Neural progenitor cell (in vitro differentiated cells): ENCODE data around the gene ATXN1. TPM values are rescaled to one million over a fixed set of nuclear protein-coding genes. Genes with fewer than 3 reads are reported as not detected.

ENCODE experiments used
- DNase-seq: peaks from one replicate; pipeline ENCODE4 v3.0.0-alpha.2; 2016; ENCODE audit warnings: low spot score
- H2AFZ ChIP-seq: fragments of 200-600 bp; sonication (generic); replicated peaks from 2 replicates; pipeline ENCODE4 v1.6.1; 2016; ENCODE audit warnings: antibody characterized with exemption
- H3F3A ChIP-seq: fragments of 200-600 bp; sonication (generic); 2 replicates; pipeline ENCODE4 v1.6.1; 2016; ENCODE audit warnings: antibody characterized with exemption, low read depth
- H3K27ac ChIP-seq: fragments of 200-600 bp; sonication (generic); 2 replicates; pipeline ENCODE4 v1.5.1; 2016; ENCODE audit warnings: mild to moderate bottlenecking
- H3K27me3 ChIP-seq: fragments of 200-600 bp; sonication (generic); 2 replicates; pipeline ENCODE4 v1.6.1; 2016; ENCODE audit warnings: mild to moderate bottlenecking, moderate library complexity
- H3K36me3 ChIP-seq: fragments of 200-600 bp; sonication (generic); 2 replicates; pipeline ENCODE4 v1.5.1; 2016
- H3K4me1 ChIP-seq: fragments of 200-600 bp; sonication (generic); 2 replicates; pipeline ENCODE4 v1.6.1; 2016; ENCODE audit warnings: mixed run types
- H3K4me2 ChIP-seq: fragments of 200-600 bp; sonication (generic); 2 replicates; pipeline ENCODE4 v1.6.1; 2016
- H3K4me3 ChIP-seq: fragments of 200-600 bp; sonication (generic); 2 replicates; pipeline ENCODE4 v1.5.1; 2016
- H3K79me2 ChIP-seq: fragments of 200-600 bp; sonication (generic); 2 replicates; pipeline ENCODE4 v1.6.1; 2016; ENCODE audit warnings: low read depth
- H3K9ac ChIP-seq: fragments of 200-600 bp; sonication (generic); 2 replicates; pipeline ENCODE4 v1.6.1; 2016
- H3K9me3 ChIP-seq: fragments of 200-600 bp; sonication (generic); 2 replicates; pipeline ENCODE4 v1.5.1; 2016; ENCODE audit warnings: low read depth
- H4K20me1 ChIP-seq: fragments of 200-600 bp; sonication (generic); 2 replicates; pipeline ENCODE4 v1.6.1; 2016; ENCODE audit warnings: low read depth
- H3K27ac Mint-ChIP-seq: 3 replicates; pipeline ENCODE4 v1.8.0; 2021; ENCODE audit warnings: mixed read lengths
- H3K27me3 Mint-ChIP-seq: 2 replicates; pipeline ENCODE4 v1.8.0; 2022; ENCODE audit warnings: low read depth, mild to moderate bottlenecking, inconsistent platforms, moderate library complexity, mixed read lengths; ENCODE audit not compliant: insufficient read depth
- H3K36me3 Mint-ChIP-seq: 3 replicates; pipeline ENCODE4 v1.8.0; 2021; ENCODE audit warnings: mixed read lengths
- H3K4me1 Mint-ChIP-seq: 3 replicates; pipeline ENCODE4 v1.8.0; 2021; ENCODE audit warnings: mixed read lengths
- H3K4me3 Mint-ChIP-seq: 3 replicates; pipeline ENCODE4 v1.8.0; 2021; ENCODE audit warnings: mild to moderate bottlenecking, moderate library complexity, mixed read lengths
- H3K9me3 Mint-ChIP-seq: 3 replicates; pipeline ENCODE4 v1.8.0; 2020; ENCODE audit warnings: mixed read lengths
- EZH2 ChIP-seq: fragments of 200-600 bp; sonication (generic); IDR thresholded peaks from 2 replicates; pipeline ENCODE4 v1.6.1; 2017; ENCODE audit warnings: antibody characterized with exemption, mild to moderate bottlenecking, moderate library complexity
- EZH2phosphoT487 ChIP-seq: fragments of 200-600 bp; sonication (generic); IDR thresholded peaks from 2 replicates; pipeline ENCODE4 v1.6.1; 2017; ENCODE audit warnings: antibody characterized with exemption
- total RNA-seq: library from RNA; depleted of rRNA; stranded (reverse); fragments of >200 nt; gene quantifications from 2 replicates; pipeline ENCODE4 v1.2.3, GENCODE V29; 2015; ENCODE audit warnings: low replicate concordance
- TF ChIP-seq, protein P1 (sequence below): fragments of 200-600 bp; sonication (generic); IDR thresholded peaks from 2 replicates; pipeline ENCODE4 v1.5.1; 2017; ENCODE audit warnings: antibody characterized with exemption, mild to moderate bottlenecking

ATXN1 gene
- total RNA-seq, 1 donor from 2014 or later: 3.6 TPM

DNA sequence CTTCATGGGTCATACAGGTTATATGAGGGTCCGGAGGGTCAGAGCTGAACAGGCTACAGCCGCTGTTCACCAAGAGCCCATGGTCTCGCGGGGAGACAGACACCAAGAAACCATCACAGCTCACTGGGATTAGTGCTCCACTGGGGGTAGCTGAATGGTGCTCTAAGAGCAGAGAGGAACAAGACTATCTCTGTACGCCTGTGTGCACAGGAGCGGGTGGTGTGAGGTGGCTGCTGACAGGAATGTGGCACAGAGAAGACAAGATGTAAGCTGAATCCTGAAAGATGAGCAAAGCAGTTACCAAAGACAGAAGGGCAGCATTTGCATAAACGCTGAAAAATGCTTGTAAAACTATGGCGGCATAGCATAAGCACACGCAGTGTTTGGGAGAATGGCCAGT lies 383.8 kb downstream of the ATXN1 start:
- H4K20me1 ChIP-seq: no peaks in the 10 kb centered on the region
- H3K27me3 ChIP-seq: no peaks in the 10 kb centered on the region

DNA sequence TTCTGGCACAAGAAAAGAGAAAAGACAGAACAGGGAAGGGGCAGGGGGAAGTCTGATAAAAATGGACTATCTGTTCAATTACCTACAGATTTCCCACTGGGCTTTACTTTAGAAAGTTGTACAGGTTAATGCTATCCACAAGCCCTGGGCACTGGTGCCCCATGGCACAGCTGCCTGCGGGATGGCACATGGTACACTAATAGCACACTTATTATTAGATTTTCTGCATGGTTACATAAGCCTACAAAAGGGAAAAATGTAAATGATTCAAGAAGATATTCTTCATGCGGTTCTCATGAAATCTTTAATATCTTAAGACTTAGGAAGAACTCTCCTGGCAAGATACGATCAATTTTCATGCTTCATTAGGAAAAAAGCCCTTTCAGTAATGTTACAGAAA lies 385.4 kb downstream of the ATXN1 start:
- Histone ChIP-seq H3K27me3 (no peaks in the 10 kb centered on the region), H3K4me3 (no peak overlapping the region), H3F3A (peaks cover 11% of the 10 kb centered on the region), H3K4me1 (peaks cover 21% of the 10 kb centered on the region), H3K4me2 (no peak overlapping the region), H3K9me3 (no peaks in the 10 kb centered on the region), H3K9ac (no peak overlapping the region), H4K20me1 (no peaks in the 10 kb centered on the region), H2AFZ (no peak overlapping the region), H3K27ac (no peak overlapping the region), H3K79me2 (no peaks in the 10 kb centered on the region), H3K36me3 (no peaks in the 10 kb centered on the region)
- no peak for DNase-seq
- peaks cover 24% of the 10 kb centered on the region for H3K4me1 Mint-ChIP-seq
- H3K4me3 Mint-ChIP-seq: no peak overlapping the region
- H3K27me3 Mint-ChIP-seq: no peaks in the 10 kb centered on the region
- H3K9me3 Mint-ChIP-seq: no peaks in the 10 kb centered on the region
- H3K27ac Mint-ChIP-seq: no peak overlapping the region
- H3K36me3 Mint-ChIP-seq: no peaks in the 10 kb centered on the region
- no peak for TF ChIP-seq EZH2phosphoT487
- no peak for TF ChIP-seq EZH2
- TF ChIP-seq, protein P1, sequence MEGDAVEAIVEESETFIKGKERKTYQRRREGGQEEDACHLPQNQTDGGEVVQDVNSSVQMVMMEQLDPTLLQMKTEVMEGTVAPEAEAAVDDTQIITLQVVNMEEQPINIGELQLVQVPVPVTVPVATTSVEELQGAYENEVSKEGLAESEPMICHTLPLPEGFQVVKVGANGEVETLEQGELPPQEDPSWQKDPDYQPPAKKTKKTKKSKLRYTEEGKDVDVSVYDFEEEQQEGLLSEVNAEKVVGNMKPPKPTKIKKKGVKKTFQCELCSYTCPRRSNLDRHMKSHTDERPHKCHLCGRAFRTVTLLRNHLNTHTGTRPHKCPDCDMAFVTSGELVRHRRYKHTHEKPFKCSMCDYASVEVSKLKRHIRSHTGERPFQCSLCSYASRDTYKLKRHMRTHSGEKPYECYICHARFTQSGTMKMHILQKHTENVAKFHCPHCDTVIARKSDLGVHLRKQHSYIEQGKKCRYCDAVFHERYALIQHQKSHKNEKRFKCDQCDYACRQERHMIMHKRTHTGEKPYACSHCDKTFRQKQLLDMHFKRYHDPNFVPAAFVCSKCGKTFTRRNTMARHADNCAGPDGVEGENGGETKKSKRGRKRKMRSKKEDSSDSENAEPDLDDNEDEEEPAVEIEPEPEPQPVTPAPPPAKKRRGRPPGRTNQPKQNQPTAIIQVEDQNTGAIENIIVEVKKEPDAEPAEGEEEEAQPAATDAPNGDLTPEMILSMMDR: no peak

More for the DNA sequence above, 383.8 kb downstream of the ATXN1 start:
- H3K36me3 ChIP-seq: no peaks in the 10 kb centered on the region
- no peak overlapping the region for H3K4me3 ChIP-seq
- Mint-ChIP-seq H3K27me3 (no peaks in the 10 kb centered on the region), H3K36me3 (no peaks in the 10 kb centered on the region), H3K4me1 (peaks cover 24% of the 10 kb centered on the region), H3K4me3 (no peak overlapping the region), H3K27ac (peak overlapping the region; percentile 23), H3K9me3 (no peaks in the 10 kb centered on the region)
- no peak for TF ChIP-seq EZH2
- TF ChIP-seq EZH2phosphoT487: no peak
- TF ChIP-seq, protein P1: no peak
- H2AFZ ChIP-seq: no peak overlapping the region
- peaks cover 21% of the 10 kb centered on the region for H3K4me1 ChIP-seq
- H3K9me3 ChIP-seq: no peaks in the 10 kb centered on the region
- H3K9ac ChIP-seq: no peak overlapping the region
- no peak for DNase-seq
- no peak overlapping the region for H3K4me2 ChIP-seq
- H3K79me2 ChIP-seq: no peaks in the 10 kb centered on the region
- H3K27ac ChIP-seq: no peak overlapping the region
- H3F3A ChIP-seq: peaks cover 11% of the 10 kb centered on the region

DNA sequence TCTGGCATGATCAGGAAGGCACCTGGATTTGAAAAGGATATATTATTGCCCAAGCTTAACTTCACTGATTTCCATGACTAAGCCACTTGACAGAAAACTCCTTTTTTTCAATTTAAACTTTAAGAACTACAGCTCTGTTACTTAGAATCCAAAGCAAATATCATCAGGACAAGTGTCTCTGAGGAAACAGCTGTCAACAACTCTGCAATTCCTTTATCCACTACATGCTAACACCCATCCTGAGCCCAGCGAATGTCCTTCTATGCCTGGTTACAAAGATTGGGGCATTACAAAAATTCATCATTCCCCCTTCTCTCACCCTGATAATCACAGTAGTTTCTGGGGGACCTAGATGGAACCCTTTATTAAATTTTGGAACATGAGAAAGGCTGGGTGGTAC lies 386.1 kb downstream of the ATXN1 start:
- Histone ChIP-seq H3K79me2 (no peaks in the 10 kb centered on the region), H3K4me1 (peaks cover 21% of the 10 kb centered on the region), H3K9me3 (no peaks in the 10 kb centered on the region), H2AFZ (peak overlapping the region; percentile 17), H3K4me3 (peak overlapping the region; percentile 2), H3K27ac (no peak overlapping the region), H3K4me2 (peak overlapping the region; percentile 59), H4K20me1 (no peaks in the 10 kb centered on the region), H3F3A (peaks cover 11% of the 10 kb centered on the region), H3K27me3 (no peaks in the 10 kb centered on the region), H3K9ac (no peak overlapping the region), H3K36me3 (no peaks in the 10 kb centered on the region)
- Mint-ChIP-seq H3K36me3 (no peaks in the 10 kb centered on the region), H3K4me3 (peak overlapping the region; percentile 33), H3K4me1 (peaks cover 24% of the 10 kb centered on the region), H3K9me3 (no peaks in the 10 kb centered on the region), H3K27me3 (no peaks in the 10 kb centered on the region), H3K27ac (no peak overlapping the region)
- TF ChIP-seq, protein P1: no peak
- TF ChIP-seq EZH2phosphoT487 (no peak), EZH2 (no peak)
- no peak for DNase-seq
